SK-N-SH treated with all-trans-retinoic acid at 6 μM for 48 hours (cell line): ENCODE data around the gene MBOAT2.

Source experiments
- ARNTL ChIP-seq: fragments of 450-650 bp; formaldehyde crosslinking; IDR thresholded peaks from 2 replicates; pipeline ENCODE4 v1.5.0; 2020; ENCODE audit warnings: low read depth, mild to moderate bottlenecking, moderate library complexity, borderline replicate concordance
- PPARA ChIP-seq: fragments of 250-450 bp; sonication (Bioruptor Pico); IDR thresholded peaks from 2 replicates; pipeline ENCODE4 v1.5.0; 2020; ENCODE audit warnings: mild to moderate bottlenecking, borderline replicate concordance
- RARB ChIP-seq: fragments of 250-450 bp; sonication (Bioruptor Pico); IDR thresholded peaks from 2 replicates; pipeline ENCODE4 v1.8.0; 2021; ENCODE audit warnings: mild to moderate bottlenecking, moderate library complexity
- ZFP3 ChIP-seq: fragments of 250-450 bp; sonication (Bioruptor Pico); IDR thresholded peaks from 2 replicates; pipeline ENCODE4 v1.5.0; 2020; ENCODE audit warnings: mild to moderate bottlenecking, moderate library complexity
- ZFP30 ChIP-seq: fragments of 450-650 bp; formaldehyde crosslinking; IDR thresholded peaks from 2 replicates; pipeline ENCODE4 v1.5.0; 2022; ENCODE audit warnings: mild to moderate bottlenecking, moderate library complexity
- TF ChIP-seq, protein P1 (sequence below): fragments of 250-450 bp; sonication (Bioruptor Pico); IDR thresholded peaks from 2 replicates; pipeline ENCODE4 v1.8.0; 2020; ENCODE audit warnings: mild to moderate bottlenecking, moderate library complexity, borderline replicate concordance

DNA sequence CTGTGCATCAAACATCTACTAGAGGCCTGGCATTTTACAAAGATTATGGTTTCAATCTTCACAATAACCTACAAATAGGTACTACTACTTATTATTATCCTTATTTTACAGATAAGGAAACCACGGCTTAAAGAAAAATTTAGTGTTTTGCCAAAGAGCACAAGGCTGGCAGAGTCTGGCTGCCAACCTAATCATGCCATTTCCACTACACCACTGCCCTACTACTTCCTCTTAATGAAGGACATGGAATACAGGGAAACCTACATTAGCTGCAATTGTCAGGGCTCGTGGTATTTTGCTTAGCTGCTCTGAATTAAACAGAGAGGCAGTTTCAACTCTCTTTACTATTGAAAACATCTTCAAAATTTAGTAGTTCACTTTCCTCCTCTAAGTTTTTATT is 5.9 kb downstream of the MBOAT2 start:
- TF ChIP-seq ZFP30 (CRISPR knock-in tag) = no peak
- no peak for TF ChIP-seq ZFP3
- no peak for TF ChIP-seq PPARA (CRISPR knock-in tag)
- TF ChIP-seq RARB (CRISPR knock-in tag) = no peak
- TF ChIP-seq, protein P1, sequence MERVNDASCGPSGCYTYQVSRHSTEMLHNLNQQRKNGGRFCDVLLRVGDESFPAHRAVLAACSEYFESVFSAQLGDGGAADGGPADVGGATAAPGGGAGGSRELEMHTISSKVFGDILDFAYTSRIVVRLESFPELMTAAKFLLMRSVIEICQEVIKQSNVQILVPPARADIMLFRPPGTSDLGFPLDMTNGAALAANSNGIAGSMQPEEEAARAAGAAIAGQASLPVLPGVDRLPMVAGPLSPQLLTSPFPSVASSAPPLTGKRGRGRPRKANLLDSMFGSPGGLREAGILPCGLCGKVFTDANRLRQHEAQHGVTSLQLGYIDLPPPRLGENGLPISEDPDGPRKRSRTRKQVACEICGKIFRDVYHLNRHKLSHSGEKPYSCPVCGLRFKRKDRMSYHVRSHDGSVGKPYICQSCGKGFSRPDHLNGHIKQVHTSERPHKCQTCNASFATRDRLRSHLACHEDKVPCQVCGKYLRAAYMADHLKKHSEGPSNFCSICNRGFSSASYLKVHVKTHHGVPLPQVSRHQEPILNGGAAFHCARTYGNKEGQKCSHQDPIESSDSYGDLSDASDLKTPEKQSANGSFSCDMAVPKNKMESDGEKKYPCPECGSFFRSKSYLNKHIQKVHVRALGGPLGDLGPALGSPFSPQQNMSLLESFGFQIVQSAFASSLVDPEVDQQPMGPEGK = no peak
- no peak for TF ChIP-seq ARNTL (CRISPR knock-in tag)
